MM.1S (cell line): Measurements from ENCODE around the gene PCDHA1.

ENCODE experiments used
- DNase-seq: peaks from one replicate; pipeline ENCODE4 v3.0.0-alpha.2; 2015
- H2AFZ ChIP-seq: fragments of 300-600 bp; sonication (generic); 2 replicates; pipeline ENCODE4 v1.6.0; 2016; ENCODE audit warnings: antibody characterized with exemption, low read length
- H3F3A ChIP-seq: fragments of 300-600 bp; sonication (generic); 2 replicates; pipeline ENCODE4 v1.6.1; 2016; ENCODE audit warnings: mild to moderate bottlenecking, antibody characterized with exemption, low read length, moderate library complexity, mixed read lengths; ENCODE audit not compliant: insufficient read depth
- H3K27ac ChIP-seq: fragments of 300-600 bp; sonication (generic); 2 replicates; pipeline ENCODE4 v1.5.1; 2016; ENCODE audit warnings: mild to moderate bottlenecking, low read length
- H3K27me3 ChIP-seq: fragments of 300-600 bp; sonication (generic); replicated peaks from 2 replicates; pipeline ENCODE4 v1.6.0; 2016; ENCODE audit warnings: low read length; ENCODE audit not compliant: insufficient read depth
- H3K36me3 ChIP-seq: fragments of 300-600 bp; sonication (generic); replicated peaks from 2 replicates; pipeline ENCODE4 v1.6.1; 2016; ENCODE audit warnings: mild to moderate bottlenecking, low read length, mixed read lengths; ENCODE audit not compliant: insufficient read depth
- H3K4me1 ChIP-seq: fragments of 300-600 bp; sonication (generic); 2 replicates; pipeline ENCODE4 v1.6.1; 2016; ENCODE audit warnings: low read length, mixed read lengths
- H3K4me2 ChIP-seq: fragments of 300-600 bp; sonication (generic); 2 replicates; pipeline ENCODE4 v1.6.0; 2016; ENCODE audit warnings: low read depth, low read length
- H3K4me3 ChIP-seq: fragments of 300-600 bp; sonication (generic); 2 replicates; pipeline ENCODE4 v1.5.1; 2016; ENCODE audit warnings: low read length, mixed read lengths
- H3K79me2 ChIP-seq: fragments of 300-600 bp; sonication (generic); 2 replicates; pipeline ENCODE4 v1.6.1; 2016; ENCODE audit warnings: mixed run types, low read length, mixed read lengths
- H3K9ac ChIP-seq: fragments of 300-600 bp; sonication (generic); 2 replicates; pipeline ENCODE4 v1.6.1; 2016; ENCODE audit warnings: low read length, mixed read lengths
- H3K9me2 ChIP-seq: fragments of 300-600 bp; sonication (generic); replicated peaks from 2 replicates; pipeline ENCODE4 v1.6.1; 2016; ENCODE audit warnings: mild to moderate bottlenecking, low read length, mixed read lengths; ENCODE audit not compliant: insufficient read depth
- H3K9me3 ChIP-seq: fragments of 300-600 bp; sonication (generic); replicated peaks from 2 replicates; pipeline ENCODE4 v1.6.1; 2016; ENCODE audit warnings: mild to moderate bottlenecking, low read length, mixed read lengths; ENCODE audit not compliant: insufficient read depth
- H4K20me1 ChIP-seq: fragments of 300-600 bp; sonication (generic); 2 replicates; pipeline ENCODE4 v1.6.1; 2016; ENCODE audit warnings: mild to moderate bottlenecking, low read length, moderate library complexity, mixed read lengths; ENCODE audit not compliant: insufficient read depth
- CTCF ChIP-seq: fragments of 300-600 bp; sonication (generic); IDR thresholded peaks from 2 replicates; pipeline ENCODE4 v1.5.1; 2016; ENCODE audit warnings: antibody characterized with exemption, low read length, mixed read lengths
- EZH2 ChIP-seq: fragments of 300-600 bp; sonication (generic); optimal IDR thresholded peaks from 2 replicates; pipeline ENCODE3; 2017; ENCODE audit warnings: low read depth, mild to moderate bottlenecking, antibody characterized with exemption, low read length, mixed read lengths
- EZH2phosphoT487 ChIP-seq: fragments of 300-600 bp; sonication (generic); IDR thresholded peaks from 2 replicates; pipeline ENCODE4 v1.6.1; 2018; ENCODE audit warnings: antibody characterized with exemption, low read length

PCDHA1 gene

GRCh38 chr5:141051521-141051866 lies 265.6 kb downstream of the PCDHA1 start:
- no peak overlapping the region for H2AFZ ChIP-seq
- no peaks in the 10 kb centered on the region for H3K79me2 ChIP-seq
- no peak overlapping the region for H3K4me2 ChIP-seq
- no peaks in the 10 kb centered on the region for H4K20me1 ChIP-seq
- no peak overlapping the region for H3K4me3 ChIP-seq
- no peaks in the 10 kb centered on the region for H3K36me3 ChIP-seq
- no peaks in the 10 kb centered on the region for H3K9me2 ChIP-seq
- no peak overlapping the region for H3K27ac ChIP-seq
- no peaks in the 10 kb centered on the region for H3F3A ChIP-seq
- no peak for TF ChIP-seq CTCF
- no peak for TF ChIP-seq EZH2
- TF ChIP-seq EZH2phosphoT487 = no peak
- H3K9ac ChIP-seq = no peak overlapping the region
- H3K9me3 ChIP-seq = no peaks in the 10 kb centered on the region
- no peaks in the 10 kb centered on the region for H3K27me3 ChIP-seq
- no peak for DNase-seq
- no peaks in the 10 kb centered on the region for H3K4me1 ChIP-seq
